ENCODE data around the gene WAC. TPM values are rescaled to one million over a fixed set of nuclear protein-coding genes. Genes with fewer than 3 reads are reported as not detected.

The WAC gene
- total and polyA plus RNA-seq, 2 of the 13 experiments (the other 11 are each of a cell fraction or from before 2014, with no cell fraction given), result 69.1 to 96.2 TPM

DNA sequence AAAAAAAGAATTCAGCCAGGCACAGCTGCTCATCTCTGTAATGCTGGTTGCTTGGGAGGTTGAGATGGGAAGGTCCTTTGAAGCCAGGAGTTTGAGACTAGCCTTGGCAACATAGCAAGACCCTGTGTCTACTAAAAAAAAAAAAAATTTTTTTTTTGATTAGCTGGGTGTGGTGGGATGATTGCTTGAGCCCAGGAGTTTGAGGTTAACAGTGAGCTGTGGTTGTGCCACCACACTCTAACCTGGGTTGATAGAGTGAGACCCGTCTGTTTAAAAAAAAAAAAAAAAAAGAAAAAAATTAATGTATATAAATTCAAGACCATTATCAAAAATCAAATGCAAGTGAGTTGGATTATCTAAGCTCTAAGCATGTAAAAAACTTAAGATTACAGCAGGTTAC lies 5.7 kb downstream of the WAC start:
- H3K4me2 ChIP-seq (ENCODE audit: low read depth, low read length), result no peak overlapping the region
- no peak for DNase-seq (ENCODE audit: low spot score)
- no peak for FAIRE-seq
- WGBS (ENCODE audit: low lambda C conversion rate), result 91% methylated on average over 1 of the region's 1 CpG
- H3K36me3 ChIP-seq (replicated peaks in 1 of 2; ENCODE audit: control insufficient read depth in 1 of 2, insufficient read depth in 2 of 2, low read length in 2 of 2), result peaks cover 9 to 56% of the 10 kb centered on the region in 2 experiments
- CTCF ChIA-PET (ENCODE audit: low intra/inter-chr PET ratio, low total read pairs), result no interaction called here
- H3K79me2 ChIP-seq (ENCODE audit: insufficient read depth, low read length), result peaks cover 85% of the 10 kb centered on the region
- intact Hi-C loops (cut with micrococcal nuclease; ENCODE audit: unreplicated experiment) (no loop called here), in situ Hi-C loops (cut with HindIII; ENCODE audit: extremely low pct_ligation_motif_present, low pct_unique_long_range_greater_than_20kb) (loop anchor here (10.0 kb wide), 1 partner anchor 104 kb away; no protein-coding TSS in a partner anchor)
- H3K9me3 ChIP-seq (ENCODE audit: low read length), result no peaks in the 10 kb centered on the region
- H3K9ac ChIP-seq (ENCODE audit: insufficient read depth, low read depth, low read length), result no peak overlapping the region
- no peak overlapping the region for H2AFZ ChIP-seq (ENCODE audit: low read length)
- peaks cover 36% of the 10 kb centered on the region for H4K20me1 ChIP-seq (ENCODE audit: insufficient read depth, low read length)
- POLR2A ChIA-PET, result interaction anchor here (0.7 kb wide), 1 partner anchor 27 kb away, joined by 3 read pairs; no protein-coding TSS in a partner anchor
- no peak overlapping the region for H3K27ac ChIP-seq (ENCODE audit: extremely low read length, insufficient read depth, low read length)
- no peak for ATAC-seq
- BruUV-seq (replicated peaks), result no TSS peak
- no peaks in the 10 kb centered on the region; a peak in 1 of 5 replicates for H3K27me3 ChIP-seq (ENCODE audit: control insufficient read depth in 1 of 2, insufficient read depth in 2 of 2, low read length in 2 of 2)
- no peak overlapping the region for H3K4me3 ChIP-seq (replicated peaks in 1 of 3; ENCODE audit: insufficient read depth in 1 of 3, low read depth in 2 of 3, low read length in 3 of 3)
- TF ChIP-seq POLR2AphosphoS2 (IDR thresholded peaks at IDR 0.05; ENCODE audit: low read depth, low read length) (no peak), GATA4 (IDR thresholded peaks at IDR 0.05; ENCODE audit: borderline replicate concordance, low read depth) (no peak), RORA (CRISPR knock-in tag; IDR thresholded peaks at IDR 0.05) (no peak), MAFF (IDR thresholded peaks at IDR 0.05; ENCODE audit: low read depth, low read length) (no peak), SMC3 (IDR thresholded peaks at IDR 0.05; ENCODE audit: low read length) (no peak), ZNF780A (CRISPR knock-in tag; IDR thresholded peaks at IDR 0.05) (no peak), FIP1L1 (IDR thresholded peaks at IDR 0.05; ENCODE audit: borderline replicate concordance, insufficient read depth, low read depth, low read length) (no peak), ZNF512B (CRISPR knock-in tag; IDR thresholded peaks at IDR 0.05; ENCODE audit: borderline replicate concordance) (no peak), ARNTL (CRISPR knock-in tag; IDR thresholded peaks at IDR 0.05) (no peak), MAFK (conservative IDR thresholded peaks at IDR 0.05 in 1 of 2, IDR thresholded peaks at IDR 0.05 in 1 of 2; ENCODE audit: low read length in 2 of 2) (no peak), HDAC1 (CRISPR knock-in tag; IDR thresholded peaks at IDR 0.05) (no peak), RELA (CRISPR knock-in tag; IDR thresholded peaks at IDR 0.05) (no peak), PRPF4 (IDR thresholded peaks at IDR 0.05; ENCODE audit: low read depth, low read length, poor library complexity, severe bottlenecking) (no peak), SAFB2 (CRISPR knock-in tag; IDR thresholded peaks at IDR 0.05; ENCODE audit: borderline replicate concordance, low read depth) (no peak), RXRA (CRISPR knock-in tag; IDR thresholded peaks at IDR 0.05) (no peak)
- TF ChIP-seq, protein P1, sequence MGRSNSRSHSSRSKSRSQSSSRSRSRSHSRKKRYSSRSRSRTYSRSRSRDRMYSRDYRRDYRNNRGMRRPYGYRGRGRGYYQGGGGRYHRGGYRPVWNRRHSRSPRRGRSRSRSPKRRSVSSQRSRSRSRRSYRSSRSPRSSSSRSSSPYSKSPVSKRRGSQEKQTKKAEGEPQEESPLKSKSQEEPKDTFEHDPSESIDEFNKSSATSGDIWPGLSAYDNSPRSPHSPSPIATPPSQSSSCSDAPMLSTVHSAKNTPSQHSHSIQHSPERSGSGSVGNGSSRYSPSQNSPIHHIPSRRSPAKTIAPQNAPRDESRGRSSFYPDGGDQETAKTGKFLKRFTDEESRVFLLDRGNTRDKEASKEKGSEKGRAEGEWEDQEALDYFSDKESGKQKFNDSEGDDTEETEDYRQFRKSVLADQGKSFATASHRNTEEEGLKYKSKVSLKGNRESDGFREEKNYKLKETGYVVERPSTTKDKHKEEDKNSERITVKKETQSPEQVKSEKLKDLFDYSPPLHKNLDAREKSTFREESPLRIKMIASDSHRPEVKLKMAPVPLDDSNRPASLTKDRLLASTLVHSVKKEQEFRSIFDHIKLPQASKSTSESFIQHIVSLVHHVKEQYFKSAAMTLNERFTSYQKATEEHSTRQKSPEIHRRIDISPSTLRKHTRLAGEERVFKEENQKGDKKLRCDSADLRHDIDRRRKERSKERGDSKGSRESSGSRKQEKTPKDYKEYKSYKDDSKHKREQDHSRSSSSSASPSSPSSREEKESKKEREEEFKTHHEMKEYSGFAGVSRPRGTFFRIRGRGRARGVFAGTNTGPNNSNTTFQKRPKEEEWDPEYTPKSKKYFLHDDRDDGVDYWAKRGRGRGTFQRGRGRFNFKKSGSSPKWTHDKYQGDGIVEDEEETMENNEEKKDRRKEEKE (IDR thresholded peaks at IDR 0.05), result no peak
- TF ChIP-seq, protein P2, sequence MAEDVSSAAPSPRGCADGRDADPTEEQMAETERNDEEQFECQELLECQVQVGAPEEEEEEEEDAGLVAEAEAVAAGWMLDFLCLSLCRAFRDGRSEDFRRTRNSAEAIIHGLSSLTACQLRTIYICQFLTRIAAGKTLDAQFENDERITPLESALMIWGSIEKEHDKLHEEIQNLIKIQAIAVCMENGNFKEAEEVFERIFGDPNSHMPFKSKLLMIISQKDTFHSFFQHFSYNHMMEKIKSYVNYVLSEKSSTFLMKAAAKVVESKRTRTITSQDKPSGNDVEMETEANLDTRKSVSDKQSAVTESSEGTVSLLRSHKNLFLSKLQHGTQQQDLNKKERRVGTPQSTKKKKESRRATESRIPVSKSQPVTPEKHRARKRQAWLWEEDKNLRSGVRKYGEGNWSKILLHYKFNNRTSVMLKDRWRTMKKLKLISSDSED (CRISPR knock-in tag; IDR thresholded peaks at IDR 0.05), result no peak
- TF ChIP-seq, protein P3, sequence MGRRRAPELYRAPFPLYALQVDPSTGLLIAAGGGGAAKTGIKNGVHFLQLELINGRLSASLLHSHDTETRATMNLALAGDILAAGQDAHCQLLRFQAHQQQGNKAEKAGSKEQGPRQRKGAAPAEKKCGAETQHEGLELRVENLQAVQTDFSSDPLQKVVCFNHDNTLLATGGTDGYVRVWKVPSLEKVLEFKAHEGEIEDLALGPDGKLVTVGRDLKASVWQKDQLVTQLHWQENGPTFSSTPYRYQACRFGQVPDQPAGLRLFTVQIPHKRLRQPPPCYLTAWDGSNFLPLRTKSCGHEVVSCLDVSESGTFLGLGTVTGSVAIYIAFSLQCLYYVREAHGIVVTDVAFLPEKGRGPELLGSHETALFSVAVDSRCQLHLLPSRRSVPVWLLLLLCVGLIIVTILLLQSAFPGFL (CRISPR knock-in tag; IDR thresholded peaks at IDR 0.05), result no peak
- peaks cover 35% of the 10 kb centered on the region for H3K4me1 ChIP-seq (ENCODE audit: insufficient read depth, low read length)
